Adrenal gland (tissue), 12 donors: ENCODE measurements around the gene RAB26. TPM values are rescaled to one million over a fixed set of nuclear protein-coding genes. Genes with fewer than 3 reads are reported as not detected.

Experiments
- DNase-seq, 7 donors: peaks; one replicate each; pipeline ENCODE4 v3.0.0-alpha.2; 2019 to 2020
- H3K27ac ChIP-seq, 5 donors: fragments of 200-600 bp; sonication (generic) in 4 of 5; 1 replicate in 3 of 5; 2 replicates in 2 of 5; pipeline versions ENCODE4 v1.5.1 to v1.8.0; 2016 to 2020; ENCODE audit warnings: mild to moderate bottlenecking in 1 of 5
- H3K27me3 ChIP-seq: fragments of 200-600 bp; 2 replicates; pipeline ENCODE4 v1.8.0; 2021
- H3K36me3 ChIP-seq, 2 donors: fragments of 200-600 bp; replicated peaks in 1 of 2; 1 replicate in 1 of 2; 2 replicates in 1 of 2; pipeline versions ENCODE4 v1.5.1 to v1.8.0; 2018 to 2022
- H3K4me1 ChIP-seq, 2 donors: fragments of 200-600 bp; replicated peaks in 1 of 2; 1 replicate in 1 of 2; 2 replicates in 1 of 2; pipeline versions ENCODE4 v1.5.1 to v1.8.0; 2018 to 2021
- H3K4me3 ChIP-seq, 4 donors: fragments of 200-600 bp; sonication (generic) in 3 of 4; one replicate each; pipeline ENCODE4 v1.5.1; 2016 to 2018
- H3K9me3 ChIP-seq, 3 donors: fragments of 200-600 bp; sonication (generic) in 1 of 3; replicated peaks in 1 of 3; 1 replicate in 2 of 3; 2 replicates in 1 of 3; pipeline versions ENCODE4 v1.5.1 to v1.8.0; 2016 to 2021
- POLR2A ChIP-seq, 2 donors: fragments of 450-650 bp; IDR thresholded peaks; one replicate each; pipeline ENCODE4 v1.6.1; 2017; ENCODE audit warnings: antibody characterized with exemption in 2 of 2, mild to moderate bottlenecking in 2 of 2, moderate library complexity in 1 of 2
- WGBS, 4 donors: extraction: QIAGEN DNeasy Blood & Tissue Kit in 2 of 4; methylation state at CpG; one replicate each; pipeline versions ENCODE4 v1.1.5 to v1.1.7; 2013 to 2017; 5-methylcytosine and 5-hydroxymethylcytosine counted together
- intact Hi-C, 2 donors: fragments of 100-400 bp; cut with DNase I; formaldehyde crosslinking; loops; one replicate each; pipeline versions ENCODE4 v1.14.1 to v1.15.0; 2022 to 2023
- polyA plus RNA-seq, 3 donors: library from polyadenylated mRNA; stranded (reverse); fragments of 200-250 nt in 2 of 3; fragments of 350-450 nt in 1 of 3; fragmentation: Illumina TruSeq in 1 of 3; extraction: RNeasy Lipid Tissue Mini Kit (QIAGEN cat#74804) in 1 of 3; gene quantifications; one replicate each; pipeline ENCODE4 v1.2.3, GENCODE V29; 2013 to 2014
- total RNA-seq, 9 donors: library from RNA; depleted of rRNA in 4 of 9; stranded (reverse); fragments of >200 nt in 4 of 9; fragments of 120-200 nt in 1 of 9; fragmentation: NEBNext Ultra II Directional in 1 of 9; extraction: Animal tissue kit (Norgen Biotek cat#: 25700) in 1 of 9; gene quantifications; one replicate each; pipeline versions ENCODE4 v1.1.0 to v1.2.4, GENCODE V29; 2013 to 2023
- TF ChIP-seq, protein P1 (sequence below), 6 experiments: fragments of 450-650 bp in 4 of 6; fragments of 200-600 bp in 2 of 6; sonication (generic) in 1 of 6; IDR thresholded peaks; 1 replicate in 5 of 6; 2 replicates in 1 of 6; pipeline versions ENCODE4 v1.5.1 to v1.8.0; 2016 to 2021; ENCODE audit warnings: antibody characterized with exemption in 6 of 6, mild to moderate bottlenecking in 2 of 6, moderate library complexity in 1 of 6
- donor health status: healthy with polysubstance abuse.
- donor health status: Bipolar disorder and iron deficiency.
- donor health status: DM: yes; HTN: yes; CAD: no.
- donor health status: DM: no; HTN: no; CAD: no.
- donor health status: DM: no; HTN: no; CAD: no.
- donor health status: DM: yes; HTN: yes; CAD: no.

The RAB26 gene
- total and polyA plus RNA-seq, 12 donors, result 0.46 to 23.1 (median 1.8) TPM; not detected in 2

- Histone ChIP-seq H3K36me3 (peaks cover 0 to 52% of the 10 kb centered on the region in 2 donors), H3K4me3 (no peak overlapping the region), H3K4me1 (peaks cover 0 to 6% of the 10 kb centered on the region in 2 donors), H3K27ac (no peak overlapping the region), H3K9me3 (no peaks in the 10 kb centered on the region), H3K27me3 (no peaks in the 10 kb centered on the region)
- TF ChIP-seq, protein P1, sequence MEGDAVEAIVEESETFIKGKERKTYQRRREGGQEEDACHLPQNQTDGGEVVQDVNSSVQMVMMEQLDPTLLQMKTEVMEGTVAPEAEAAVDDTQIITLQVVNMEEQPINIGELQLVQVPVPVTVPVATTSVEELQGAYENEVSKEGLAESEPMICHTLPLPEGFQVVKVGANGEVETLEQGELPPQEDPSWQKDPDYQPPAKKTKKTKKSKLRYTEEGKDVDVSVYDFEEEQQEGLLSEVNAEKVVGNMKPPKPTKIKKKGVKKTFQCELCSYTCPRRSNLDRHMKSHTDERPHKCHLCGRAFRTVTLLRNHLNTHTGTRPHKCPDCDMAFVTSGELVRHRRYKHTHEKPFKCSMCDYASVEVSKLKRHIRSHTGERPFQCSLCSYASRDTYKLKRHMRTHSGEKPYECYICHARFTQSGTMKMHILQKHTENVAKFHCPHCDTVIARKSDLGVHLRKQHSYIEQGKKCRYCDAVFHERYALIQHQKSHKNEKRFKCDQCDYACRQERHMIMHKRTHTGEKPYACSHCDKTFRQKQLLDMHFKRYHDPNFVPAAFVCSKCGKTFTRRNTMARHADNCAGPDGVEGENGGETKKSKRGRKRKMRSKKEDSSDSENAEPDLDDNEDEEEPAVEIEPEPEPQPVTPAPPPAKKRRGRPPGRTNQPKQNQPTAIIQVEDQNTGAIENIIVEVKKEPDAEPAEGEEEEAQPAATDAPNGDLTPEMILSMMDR (IDR thresholded peaks at IDR 0.05), result no peak
- TF ChIP-seq POLR2A (IDR thresholded peaks at IDR 0.05), result no peak
- DNase-seq, result no peak
- intact Hi-C loops, result no loop called here
- WGBS, 4 donors, result 92 to 96% (median 94%) methylated on average over 18 of the region's 18 CpGs
Observed at GRCh38 chr16:2177101-2177500, 28.7 kb downstream of the RAB26 start.

GRCh38 chr16:2177561-2177960 lies 29.1 kb downstream of the RAB26 start:
- WGBS, 4 donors, result 93 to 96% (median 94%) methylated on average over 16 to 20 of the region's 20 CpGs
- no peak overlapping the region for H3K4me3 ChIP-seq
- TF ChIP-seq POLR2A (IDR thresholded peaks at IDR 0.05), result no peak
- TF ChIP-seq, protein P1 (IDR thresholded peaks at IDR 0.05), result no peak
- no peaks in the 10 kb centered on the region for H3K27me3 ChIP-seq
- no peak overlapping the region for H3K27ac ChIP-seq
- H3K9me3 ChIP-seq, result no peaks in the 10 kb centered on the region
- H3K4me1 ChIP-seq, result peaks cover 0 to 6% of the 10 kb centered on the region in 2 donors
- intact Hi-C loops, result no loop called here
- no peak for DNase-seq
- H3K36me3 ChIP-seq, result peaks cover 0 to 47% of the 10 kb centered on the region in 2 donors

- TF ChIP-seq, protein P1 (IDR thresholded peaks at IDR 0.05), result no peak
- TF ChIP-seq POLR2A (IDR thresholded peaks at IDR 0.05), result no peak
- Histone ChIP-seq H3K36me3 (peaks cover 0 to 40% of the 10 kb centered on the region in 2 donors), H3K27me3 (no peaks in the 10 kb centered on the region), H3K4me3 (no peak overlapping the region), H3K27ac (no peak overlapping the region), H3K4me1 (peaks cover 0 to 6% of the 10 kb centered on the region in 2 donors), H3K9me3 (no peaks in the 10 kb centered on the region)
- 34 to 95% (median 38%) methylated on average over 7 to 104 of the region's 106 CpGs; no CpG with 5 or more reads in 1 of the 4 donors for WGBS, 4 donors
- intact Hi-C loops, result no loop called here
- DNase-seq, result no peak
Observed at GRCh38 chr16:2178321-2179106, 30.1 kb downstream of the RAB26 start.

- Histone ChIP-seq H3K4me3 (no peak overlapping the region), H3K4me1 (peaks cover 0 to 6% of the 10 kb centered on the region in 2 donors), H3K9me3 (no peaks in the 10 kb centered on the region), H3K27ac (no peak overlapping the region), H3K27me3 (no peaks in the 10 kb centered on the region), H3K36me3 (peaks cover 0 to 34% of the 10 kb centered on the region in 2 donors)
- DNase-seq, result no peak
- intact Hi-C loops, result no loop called here
- WGBS, 4 donors, result 43 to 87% (median 58%) methylated on average over 12 to 50 of the region's 50 CpGs
- TF ChIP-seq, protein P1 (IDR thresholded peaks at IDR 0.05), result no peak
- no peak for TF ChIP-seq POLR2A (IDR thresholded peaks at IDR 0.05)
Observed at GRCh38 chr16:2179107-2179501, 30.7 kb downstream of the RAB26 start.
